ENCODE data around the gene HDAC4. TPM values are rescaled to one million over a fixed set of nuclear protein-coding genes. Genes with fewer than 3 reads are reported as not detected.
A peak's percentile ranks its signal among the peaks of the same experiment; 100 is the strongest.

HDAC4 gene
- total and polyA plus RNA-seq, 2 experiments from 2014 or later, result 8.1 to 41.8 TPM

DNA sequence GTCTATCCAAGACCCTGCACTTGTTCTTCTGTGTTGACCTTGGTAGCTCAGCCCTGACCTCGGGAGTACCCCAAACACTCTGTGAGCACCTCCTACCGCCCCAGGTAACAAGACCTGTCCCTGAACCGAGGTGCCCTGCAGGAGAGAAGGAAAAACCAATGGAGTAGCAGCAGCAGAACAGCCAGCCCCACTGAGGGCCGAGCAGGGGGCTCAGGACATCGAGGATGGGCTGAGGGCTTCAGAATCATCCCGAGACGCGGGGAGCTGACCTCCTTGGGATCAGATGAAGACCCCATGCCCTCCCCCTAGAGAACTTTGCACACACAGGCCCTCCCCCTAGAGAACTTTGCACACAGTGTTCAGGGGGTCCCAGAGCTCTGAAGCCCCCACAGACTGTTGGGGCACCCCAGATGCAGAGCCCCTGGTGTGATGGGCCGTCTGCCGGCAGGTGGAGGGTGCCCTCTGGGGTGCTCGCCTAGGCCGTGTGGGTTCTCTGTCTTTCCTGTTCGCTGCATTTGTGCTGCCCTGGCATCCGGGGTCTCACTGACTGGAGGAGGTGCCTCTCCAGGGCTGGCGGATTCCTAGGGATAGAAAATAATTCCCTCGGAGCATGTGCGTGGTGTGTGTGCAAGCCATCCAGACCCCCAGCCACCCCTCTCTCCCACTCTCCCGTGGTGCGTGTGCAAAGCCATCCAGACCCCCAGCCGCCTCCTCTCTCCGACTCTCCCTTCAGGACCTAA is 363.8 kb downstream of the HDAC4 start:
- no peaks in the 10 kb centered on the region for H3K36me3 Mint-ChIP-seq (ENCODE audit: low read depth)
- Histone ChIP-seq H3K4me1 (ENCODE audit: insufficient read depth) (no peaks in the 10 kb centered on the region), H3K4me2 (no peak overlapping the region), H3K27me3 (ENCODE audit: insufficient read depth) (no peaks in the 10 kb centered on the region), H3K9me2 (ENCODE audit: insufficient read depth) (no peaks in the 10 kb centered on the region), H3F3A (replicated peaks; ENCODE audit: low read depth) (no peaks in the 10 kb centered on the region), H4K20me1 (replicated peaks; ENCODE audit: insufficient read depth) (no peaks in the 10 kb centered on the region), H2AFZ (no peak overlapping the region), H3K27ac (ENCODE audit: low read depth) (no peak overlapping the region), H3K4me3 (no peak overlapping the region), H3K36me3 (ENCODE audit: insufficient read depth) (no peaks in the 10 kb centered on the region), H3K79me2 (replicated peaks; ENCODE audit: insufficient read depth) (no peaks in the 10 kb centered on the region)
- peaks cover 15% of the 10 kb centered on the region for H3K27me3 Mint-ChIP-seq (ENCODE audit: insufficient read depth, low read depth, poor library complexity)
- no peak overlapping the region for H3K27ac Mint-ChIP-seq
- no peak overlapping the region for H3K4me3 Mint-ChIP-seq
- H3K9me3 Mint-ChIP-seq, result no peaks in the 10 kb centered on the region
- ATAC-seq, result no peak
- no peaks in the 10 kb centered on the region for H3K4me1 Mint-ChIP-seq
- TF ChIP-seq, protein P1, sequence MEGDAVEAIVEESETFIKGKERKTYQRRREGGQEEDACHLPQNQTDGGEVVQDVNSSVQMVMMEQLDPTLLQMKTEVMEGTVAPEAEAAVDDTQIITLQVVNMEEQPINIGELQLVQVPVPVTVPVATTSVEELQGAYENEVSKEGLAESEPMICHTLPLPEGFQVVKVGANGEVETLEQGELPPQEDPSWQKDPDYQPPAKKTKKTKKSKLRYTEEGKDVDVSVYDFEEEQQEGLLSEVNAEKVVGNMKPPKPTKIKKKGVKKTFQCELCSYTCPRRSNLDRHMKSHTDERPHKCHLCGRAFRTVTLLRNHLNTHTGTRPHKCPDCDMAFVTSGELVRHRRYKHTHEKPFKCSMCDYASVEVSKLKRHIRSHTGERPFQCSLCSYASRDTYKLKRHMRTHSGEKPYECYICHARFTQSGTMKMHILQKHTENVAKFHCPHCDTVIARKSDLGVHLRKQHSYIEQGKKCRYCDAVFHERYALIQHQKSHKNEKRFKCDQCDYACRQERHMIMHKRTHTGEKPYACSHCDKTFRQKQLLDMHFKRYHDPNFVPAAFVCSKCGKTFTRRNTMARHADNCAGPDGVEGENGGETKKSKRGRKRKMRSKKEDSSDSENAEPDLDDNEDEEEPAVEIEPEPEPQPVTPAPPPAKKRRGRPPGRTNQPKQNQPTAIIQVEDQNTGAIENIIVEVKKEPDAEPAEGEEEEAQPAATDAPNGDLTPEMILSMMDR (conservative IDR thresholded peaks at IDR 0.05; ENCODE audit: low read depth in 2 of 2), result no peak
- no peak for TF ChIP-seq CREB1 (CRISPR knock-in tag; IDR thresholded peaks at IDR 0.05; ENCODE audit: low read depth)
- DNase-seq (ENCODE audit: low spot score), result no peak

DNA sequence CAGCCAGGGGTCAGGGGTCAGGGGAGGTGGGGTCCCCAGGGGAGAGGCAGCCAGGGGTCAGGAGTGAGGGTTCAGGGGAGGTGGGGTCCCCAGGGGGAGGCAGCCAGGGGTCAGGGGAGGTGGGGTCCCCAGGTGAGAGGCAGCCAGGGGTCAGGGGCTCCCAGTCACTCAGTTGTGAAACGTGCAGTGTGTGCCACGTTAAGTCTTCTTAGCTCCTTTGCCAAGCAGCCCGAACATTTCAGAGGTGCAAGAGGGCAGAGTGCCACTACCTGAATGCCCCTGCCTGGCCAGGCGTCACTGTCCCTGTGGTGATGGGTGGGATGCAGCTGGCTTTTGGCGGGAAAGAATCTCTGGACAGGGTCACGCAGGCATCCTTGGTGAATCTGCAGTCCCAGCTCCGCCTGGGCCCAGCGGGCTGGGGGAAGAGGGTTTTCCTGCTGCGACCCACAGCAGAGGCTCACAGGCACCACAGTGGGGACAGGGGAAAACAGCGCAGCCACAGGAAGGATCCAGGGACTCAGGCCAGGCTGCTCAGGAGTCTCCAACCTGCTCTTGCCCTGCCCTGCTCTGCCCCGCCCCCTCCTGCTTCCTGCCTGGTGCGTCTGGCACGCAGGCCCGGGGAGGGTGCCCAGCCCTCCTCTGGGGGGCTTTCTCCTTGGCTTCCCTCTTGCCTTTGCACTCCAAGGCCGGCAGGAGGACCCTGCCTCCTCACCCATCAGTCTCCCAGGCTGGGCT is 364.7 kb downstream of the HDAC4 start:
- Histone ChIP-seq H4K20me1 (replicated peaks; ENCODE audit: insufficient read depth) (no peaks in the 10 kb centered on the region), H3K36me3 (ENCODE audit: insufficient read depth) (no peaks in the 10 kb centered on the region)
- peak; percentile 37 for DNase-seq (ENCODE audit: low spot score)

More for the DNA sequence above, 364.7 kb downstream of the HDAC4 start:
- ATAC-seq, result peak; percentile 58
- Histone ChIP-seq H3K4me1 (ENCODE audit: insufficient read depth) (no peaks in the 10 kb centered on the region), H3K4me2 (no peak overlapping the region), H3K27ac (ENCODE audit: low read depth) (no peak overlapping the region), H3K4me3 (no peak overlapping the region), H3K27me3 (ENCODE audit: insufficient read depth) (no peaks in the 10 kb centered on the region), H3K79me2 (replicated peaks; ENCODE audit: insufficient read depth) (no peaks in the 10 kb centered on the region), H3K9me2 (ENCODE audit: insufficient read depth) (no peaks in the 10 kb centered on the region), H3F3A (replicated peaks; ENCODE audit: low read depth) (no peaks in the 10 kb centered on the region), H2AFZ (no peak overlapping the region)
- TF ChIP-seq EZH2phosphoT487 (IDR thresholded peaks at IDR 0.05; ENCODE audit: unreplicated experiment), result no peak
- TF ChIP-seq CREB1 (CRISPR knock-in tag; IDR thresholded peaks at IDR 0.05; ENCODE audit: low read depth), result no peak
- no peak for TF ChIP-seq ZNF331 (CRISPR knock-in tag; IDR thresholded peaks at IDR 0.05; ENCODE audit: low read depth)
- no peak for TF ChIP-seq STAT1 (IDR thresholded peaks at IDR 0.05; ENCODE audit: unreplicated experiment)
- TF ChIP-seq, protein P1 (conservative IDR thresholded peaks at IDR 0.05; ENCODE audit: low read depth in 2 of 2), result no peak
- TF ChIP-seq, protein P2, sequence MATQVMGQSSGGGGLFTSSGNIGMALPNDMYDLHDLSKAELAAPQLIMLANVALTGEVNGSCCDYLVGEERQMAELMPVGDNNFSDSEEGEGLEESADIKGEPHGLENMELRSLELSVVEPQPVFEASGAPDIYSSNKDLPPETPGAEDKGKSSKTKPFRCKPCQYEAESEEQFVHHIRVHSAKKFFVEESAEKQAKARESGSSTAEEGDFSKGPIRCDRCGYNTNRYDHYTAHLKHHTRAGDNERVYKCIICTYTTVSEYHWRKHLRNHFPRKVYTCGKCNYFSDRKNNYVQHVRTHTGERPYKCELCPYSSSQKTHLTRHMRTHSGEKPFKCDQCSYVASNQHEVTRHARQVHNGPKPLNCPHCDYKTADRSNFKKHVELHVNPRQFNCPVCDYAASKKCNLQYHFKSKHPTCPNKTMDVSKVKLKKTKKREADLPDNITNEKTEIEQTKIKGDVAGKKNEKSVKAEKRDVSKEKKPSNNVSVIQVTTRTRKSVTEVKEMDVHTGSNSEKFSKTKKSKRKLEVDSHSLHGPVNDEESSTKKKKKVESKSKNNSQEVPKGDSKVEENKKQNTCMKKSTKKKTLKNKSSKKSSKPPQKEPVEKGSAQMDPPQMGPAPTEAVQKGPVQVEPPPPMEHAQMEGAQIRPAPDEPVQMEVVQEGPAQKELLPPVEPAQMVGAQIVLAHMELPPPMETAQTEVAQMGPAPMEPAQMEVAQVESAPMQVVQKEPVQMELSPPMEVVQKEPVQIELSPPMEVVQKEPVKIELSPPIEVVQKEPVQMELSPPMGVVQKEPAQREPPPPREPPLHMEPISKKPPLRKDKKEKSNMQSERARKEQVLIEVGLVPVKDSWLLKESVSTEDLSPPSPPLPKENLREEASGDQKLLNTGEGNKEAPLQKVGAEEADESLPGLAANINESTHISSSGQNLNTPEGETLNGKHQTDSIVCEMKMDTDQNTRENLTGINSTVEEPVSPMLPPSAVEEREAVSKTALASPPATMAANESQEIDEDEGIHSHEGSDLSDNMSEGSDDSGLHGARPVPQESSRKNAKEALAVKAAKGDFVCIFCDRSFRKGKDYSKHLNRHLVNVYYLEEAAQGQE (IDR thresholded peaks at IDR 0.05; ENCODE audit: unreplicated experiment), result no peak
- TF ChIP-seq POLR2AphosphoS5 (IDR thresholded peaks at IDR 0.05; ENCODE audit: low read depth), result no peak
- no peak for TF ChIP-seq EZH2 (IDR thresholded peaks at IDR 0.05; ENCODE audit: low read depth, unreplicated experiment)
- TF ChIP-seq JUNB (IDR thresholded peaks at IDR 0.05; ENCODE audit: unreplicated experiment), result no peak
- Mint-ChIP-seq H3K36me3 (ENCODE audit: low read depth) (no peaks in the 10 kb centered on the region), H3K9me3 (no peaks in the 10 kb centered on the region), H3K27ac (no peak overlapping the region), H3K4me1 (no peaks in the 10 kb centered on the region), H3K27me3 (ENCODE audit: insufficient read depth, low read depth, poor library complexity) (peaks cover 12% of the 10 kb centered on the region), H3K4me3 (no peak overlapping the region)

Data from GM23338 (cell line).